Stimulated activated CD4-positive, alpha-beta T cell treated with anti-CD3 and anti-CD28 coated beads, Interleukin-4, amount 100 ng/mL, for 4 hours (primary cell): ENCODE data around the gene MUC12.
"Not testable (repeated sequence)": the region's sequence is repeated elsewhere in the genome, so short reads cannot be mapped to it uniquely, and the experiment has no call there.

Experiments
- DNase-seq, 2 experiments: peaks; one replicate each; pipeline ENCODE4 v3.0.0-alpha.2; 2020

The MUC12 gene

GRCh38 chr7:100998530-100998929 is 29.2 kb downstream of the MUC12 start:
- DNase-seq, result not testable (repeated sequence)

GRCh38 chr7:100999334-100999733 is 30.0 kb downstream of the MUC12 start:
- DNase-seq, result not testable (repeated sequence)

- not testable (repeated sequence) for DNase-seq
Measured at GRCh38 chr7:101000025-101000424, 30.7 kb downstream of the MUC12 start.

- DNase-seq, result not testable (repeated sequence)
Measured at GRCh38 chr7:101002333-101002732, 33.0 kb downstream of the MUC12 start.

- DNase-seq, result not testable (repeated sequence)
Measured at GRCh38 chr7:101007361-101007760, 38.0 kb downstream of the MUC12 start.

- DNase-seq, result no peak
Measured at GRCh38 chr7:101009629-101010028, 40.3 kb downstream of the MUC12 start.

- no peak for DNase-seq
Measured at GRCh38 chr7:101012931-101013330, 43.6 kb downstream of the MUC12 start.

- no peak for DNase-seq
Measured at GRCh38 chr7:101015626-101016025, 46.3 kb downstream of the MUC12 start.

GRCh38 chr7:101017064-101017777 is 47.9 kb downstream of the MUC12 start:
- peak; percentile 57 to 72 for DNase-seq

GRCh38 chr7:101018271-101019167 is 49.2 kb downstream of the MUC12 start:
- no peak for DNase-seq

GRCh38 chr7:101020444-101020843 is 51.1 kb downstream of the MUC12 start:
- DNase-seq, result no peak

- DNase-seq, result no peak
Measured at GRCh38 chr7:101021703-101022102, 52.3 kb downstream of the MUC12 start.

GRCh38 chr7:101023839-101024238 is 54.5 kb downstream of the MUC12 start:
- DNase-seq, result no peak

- no peak for DNase-seq
Measured at GRCh38 chr7:101031082-101031481, 61.7 kb downstream of the MUC12 start.

- no peak for DNase-seq
Measured at GRCh38 chr7:101035941-101036340, 66.6 kb downstream of the MUC12 start.

GRCh38 chr7:101041283-101041682 is 71.9 kb downstream of the MUC12 start:
- DNase-seq, result not testable (repeated sequence)

GRCh38 chr7:101058355-101058754 is 89.0 kb downstream of the MUC12 start:
- DNase-seq, result peak; percentile 7 to 47

GRCh38 chr7:101059620-101059942 is 90.2 kb downstream of the MUC12 start:
- DNase-seq, result no peak

- no peak for DNase-seq
Measured at GRCh38 chr7:101060992-101061391, 91.6 kb downstream of the MUC12 start.

GRCh38 chr7:101064176-101064550 is 94.8 kb downstream of the MUC12 start:
- not testable (repeated sequence) for DNase-seq

- not testable (repeated sequence) for DNase-seq
Measured at GRCh38 chr7:101065162-101065561, 95.8 kb downstream of the MUC12 start.

- no peak for DNase-seq
Measured at GRCh38 chr7:101066141-101066832, 96.9 kb downstream of the MUC12 start.

- no peak for DNase-seq
Measured at GRCh38 chr7:101066833-101067177, 97.4 kb downstream of the MUC12 start.

- DNase-seq, result no peak
Measured at GRCh38 chr7:101068401-101068800, 99.0 kb downstream of the MUC12 start.
